Measurements from ENCODE around the gene YDJC. TPM values are rescaled to one million over a fixed set of nuclear protein-coding genes. Genes with fewer than 3 reads are reported as not detected.

YDJC gene
- total and polyA plus RNA-seq, 2 of the 8 experiments (the other 6 are each of a cell fraction or from before 2014, with no cell fraction given): 36.7 to 45.2 TPM

DNA sequence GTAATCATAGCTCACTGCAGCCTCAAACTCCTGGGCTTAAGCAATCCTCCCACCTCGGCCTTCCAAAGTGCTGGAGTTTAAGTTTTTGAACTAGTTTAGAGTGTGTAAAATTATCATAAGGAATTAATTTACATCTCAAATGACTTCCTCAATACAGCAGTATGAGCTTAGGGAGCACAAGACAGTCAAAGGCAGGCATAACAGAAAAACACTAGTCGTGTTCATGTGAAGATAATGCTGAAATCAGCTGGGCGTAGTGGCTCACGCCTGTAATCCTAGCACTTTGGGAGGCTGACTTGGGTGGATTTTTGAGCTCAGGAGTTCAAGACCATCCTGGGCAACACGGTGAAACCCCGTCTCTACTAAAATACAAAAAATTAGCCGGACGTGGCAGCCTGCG is 25.8 kb downstream of the YDJC start:
- no peak overlapping the region for H3K18ac ChIP-seq (ENCODE audit: extremely low read depth, low read length)
- no peak overlapping the region for H3K14ac ChIP-seq (ENCODE audit: insufficient read length)
- no peak overlapping the region for H2BK120ac ChIP-seq (replicated peaks; ENCODE audit: low read depth, low read length)
- H3K4me1 ChIP-seq (replicated peaks in 1 of 4; ENCODE audit: control insufficient read depth in 3 of 4, insufficient read depth in 4 of 4, low read length in 3 of 4): no peaks in the 10 kb centered on the region
- no peak overlapping the region for H3K56ac ChIP-seq (replicated peaks; ENCODE audit: insufficient read length, low read depth, low read length)
- ChIA-PET CTCF (ENCODE audit: partially characterized antibody) (interaction anchor here (0.8 to 6.6 kb wide), 9 partner anchors 10 to 168 kb away, joined by 3 to 35 read pairs (median 9); partner anchors contain the start of genes SDF2L1 and YDJC), POLR2A (ENCODE audit: partially characterized antibody) (interaction anchor here (0.6 to 1.2 kb wide), 2 partner anchors 15 to 18 kb away, joined by 3 to 4 read pairs; no protein-coding TSS in a partner anchor)
- H4K20me1 ChIP-seq (replicated peaks in 1 of 2; ENCODE audit: control insufficient read depth in 1 of 2, insufficient read depth in 2 of 2, low read length in 2 of 2): peaks cover 27 to 35% of the 10 kb centered on the region in 2 experiments
- H4K91ac ChIP-seq (replicated peaks; ENCODE audit: insufficient read length, low read length): no peak overlapping the region
- 0 out of 8 replicates have a peak, but pooled peaks cover 0 to 2% (median 0%) of the 10 kb centered on the region in 4 experiments for H3K36me3 ChIP-seq (ENCODE audit: control insufficient read depth in 2 of 4, insufficient read depth in 4 of 4, low read length in 3 of 4)
- H2BK15ac ChIP-seq (ENCODE audit: low read length): no peak overlapping the region
- H3K9ac ChIP-seq (replicated peaks in 1 of 4; ENCODE audit: extremely low read depth in 1 of 4, low read depth in 3 of 4, low read length in 3 of 4): no peak overlapping the region
- no peaks in the 10 kb centered on the region for H3K27me3 ChIP-seq (replicated peaks in 1 of 4; ENCODE audit: control insufficient read depth in 3 of 4, extremely low read depth in 1 of 4, insufficient read depth in 3 of 4, low read length in 3 of 4)
- H3K4me2 ChIP-seq (ENCODE audit: insufficient read depth in 1 of 2, low read depth in 2 of 2, low read length in 2 of 2): no peak overlapping the region
- H3K23me2 ChIP-seq (ENCODE audit: low read depth, low read length): no peaks in the 10 kb centered on the region; the same call in 1 of the 2 replicates
- DNase-seq (ENCODE audit: low read depth in 1 of 2, low spot score in 2 of 2) (no peak), FAIRE-seq (no peak)
- no peak overlapping the region for H4K8ac ChIP-seq (ENCODE audit: extremely low read depth, insufficient read depth, low read length)
- H3K4ac ChIP-seq (replicated peaks; ENCODE audit: insufficient read length, low read depth, low read length): no peak overlapping the region
- H3K23ac ChIP-seq (ENCODE audit: insufficient read length): no peak overlapping the region
- no peak overlapping the region for H3K27ac ChIP-seq (ENCODE audit: low read depth, low read length)
- no peak overlapping the region for H2AK5ac ChIP-seq (ENCODE audit: low read depth, low read length)
- H3K9me3 ChIP-seq (ENCODE audit: insufficient read depth in 2 of 2, low read depth in 1 of 2, low read length in 1 of 2): no peaks in the 10 kb centered on the region
- H2AFZ ChIP-seq (ENCODE audit: low read length): no peak overlapping the region
- no peak overlapping the region for H2BK5ac ChIP-seq (ENCODE audit: low read depth, low read length)
- H4K5ac ChIP-seq (ENCODE audit: insufficient read length, low read depth, low read length): no peak overlapping the region
- peaks cover 23% of the 10 kb centered on the region for H3K79me1 ChIP-seq (ENCODE audit: low read depth, low read length)
- no peak overlapping the region for H3K4me3 ChIP-seq (ENCODE audit: extremely low read depth in 1 of 4, insufficient read depth in 2 of 4, low read depth in 3 of 4, low read length in 4 of 4)
- 89% methylated on average over 9 of the region's 9 CpGs; no CpG with 5 or more reads in 1 of the 2 experiments for WGBS, 2 experiments (ENCODE audit: extremely low coverage in 1 of 2, insufficient coverage in 1 of 2, insufficient read length in 1 of 2, insufficient replicate concordance in 2 of 2, low coverage in 1 of 2, low lambda C conversion rate in 2 of 2, missing lambda C conversion rate in 1 of 2)
- H2BK12ac ChIP-seq (ENCODE audit: low read depth, low read length): no peak overlapping the region
- H3K79me2 ChIP-seq (ENCODE audit: control insufficient read depth in 1 of 2, insufficient read depth in 2 of 2, low read length in 2 of 2): peaks cover 12 to 71% of the 10 kb centered on the region in 2 experiments
- no peak overlapping the region for H2BK20ac ChIP-seq (ENCODE audit: low read length)
- TF ChIP-seq TAF7 (optimal IDR thresholded peaks at IDR 0.05; ENCODE audit: borderline replicate concordance, low read depth, low read length) (no peak), FOSL1 (IDR thresholded peaks at IDR 0.05; ENCODE audit: insufficient read depth, low read depth, low read length) (no peak), RXRA (IDR thresholded peaks at IDR 0.05; ENCODE audit: insufficient read depth, low read depth, low read length) (no peak), MAFK (IDR thresholded peaks at IDR 0.05; ENCODE audit: low read depth, low read length) (no peak), BRCA1 (IDR thresholded peaks at IDR 0.05; ENCODE audit: low read depth, low read length) (no peak), KDM1A (IDR thresholded peaks at IDR 0.05; ENCODE audit: borderline replicate concordance, low read length) (no peak), SIX5 (IDR thresholded peaks at IDR 0.05; ENCODE audit: low read depth, low read length) (no peak), SRF (IDR thresholded peaks at IDR 0.05; ENCODE audit: low read depth, low read length) (no peak), JUND (IDR thresholded peaks at IDR 0.05; ENCODE audit: low read length) (no peak), CBX8 (IDR thresholded peaks at IDR 0.05; ENCODE audit: borderline replicate concordance, low read depth, low read length) (no peak)
- TF ChIP-seq, protein P1, sequence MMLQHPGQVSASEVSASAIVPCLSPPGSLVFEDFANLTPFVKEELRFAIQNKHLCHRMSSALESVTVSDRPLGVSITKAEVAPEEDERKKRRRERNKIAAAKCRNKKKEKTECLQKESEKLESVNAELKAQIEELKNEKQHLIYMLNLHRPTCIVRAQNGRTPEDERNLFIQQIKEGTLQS (IDR thresholded peaks at IDR 0.05; ENCODE audit: insufficient read depth, low read depth, low read length): no peak
- TF ChIP-seq, protein P2, sequence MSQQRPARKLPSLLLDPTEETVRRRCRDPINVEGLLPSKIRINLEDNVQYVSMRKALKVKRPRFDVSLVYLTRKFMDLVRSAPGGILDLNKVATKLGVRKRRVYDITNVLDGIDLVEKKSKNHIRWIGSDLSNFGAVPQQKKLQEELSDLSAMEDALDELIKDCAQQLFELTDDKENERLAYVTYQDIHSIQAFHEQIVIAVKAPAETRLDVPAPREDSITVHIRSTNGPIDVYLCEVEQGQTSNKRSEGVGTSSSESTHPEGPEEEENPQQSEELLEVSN (IDR thresholded peaks at IDR 0.05): no peak

Measured in H1 (cell line).